B cell (primary cell): Measurements from ENCODE around the gene CORO2B. TPM values are rescaled to one million over a fixed set of nuclear protein-coding genes. Genes with fewer than 3 reads are reported as not detected.

Source experiments
- ATAC-seq: fragments of 200-7000 bp; cut with Tn5 transposase; one replicate; pipeline ENCODE4 v1.10.0; 2021; ENCODE audit warnings: low read depth, mild to moderate bottlenecking, moderate number of reproducible peaks, moderate library complexity
- CTCF ChIA-PET: fragments of 350-600 bp; sonication (Branson Sonifier 250); formaldehyde crosslinking; loops from one replicate; lab custom pipeline; 2021; ENCODE audit warnings: antibody characterized with exemption, inconsistent platforms; lab: Charles Lee
- POLR2A ChIA-PET: fragments of 350-600 bp; sonication (Branson Sonifier 250); formaldehyde crosslinking; loops from one replicate; lab custom pipeline; 2021; ENCODE audit warnings: antibody characterized with exemption; lab: Charles Lee
- DNase-seq: peaks from one replicate; pipeline ENCODE4 v3.0.0; 2013
- H2AFZ ChIP-seq: 2 replicates; pipeline ENCODE4 v1.6.1; 2012; ENCODE audit warnings: mild to moderate bottlenecking, low read depth, low read length; ENCODE audit not compliant: insufficient read depth, poor library complexity, severe bottlenecking
- H3K27ac ChIP-seq, 2 donors: 1 replicate in 1 of 2; 2 replicates in 1 of 2; pipeline ENCODE4 v1.5.1; 2012 to 2013; ENCODE audit warnings: low read length in 2 of 2, mild to moderate bottlenecking in 2 of 2, moderate library complexity in 1 of 2
- H3K27me3 ChIP-seq, 4 experiments: fragments of 200-600 bp in 1 of 4; sonication (generic) in 1 of 4; replicated peaks in 1 of 4; 1 replicate in 2 of 4; 2 replicates in 2 of 4; pipeline versions ENCODE4 v1.6.1 to v1.7.0; 2013 to 2016; ENCODE audit warnings: low read length in 3 of 4, mild to moderate bottlenecking in 2 of 4, mixed read lengths in 1 of 4, moderate library complexity in 1 of 4; ENCODE audit not compliant: insufficient read depth in 4 of 4, control insufficient read depth in 3 of 4; ENCODE audit errors: control extremely low read depth in 1 of 4
- H3K36me3 ChIP-seq, 2 experiments: replicated peaks in 1 of 2; 1 replicate in 1 of 2; 2 replicates in 1 of 2; pipeline versions ENCODE4 v1.6.1 to v1.7.1; 2013; ENCODE audit warnings: low read length in 1 of 2; ENCODE audit not compliant: insufficient read depth in 2 of 2, control insufficient read depth in 1 of 2; ENCODE audit errors: control extremely low read depth in 1 of 2, extremely low read depth in 1 of 2
- H3K4me1 ChIP-seq, 2 donors: fragments of 200-600 bp in 1 of 2; sonication (generic) in 1 of 2; 1 replicate in 1 of 2; 2 replicates in 1 of 2; pipeline versions ENCODE4 v1.5.1 to v1.6.1; 2013 to 2017; ENCODE audit warnings: low read length in 2 of 2; ENCODE audit not compliant: control insufficient read depth in 2 of 2, insufficient read depth in 2 of 2
- H3K4me2 ChIP-seq: replicated peaks from 2 replicates; pipeline ENCODE3; 2012; ENCODE audit warnings: mild to moderate bottlenecking, low read depth, low read length; ENCODE audit not compliant: poor library complexity, severe bottlenecking
- H3K4me3 ChIP-seq, 5 experiments: fragments of 200-600 bp in 1 of 5; sonication (generic) in 1 of 5; 1 replicate in 3 of 5; 2 replicates in 2 of 5; pipeline versions ENCODE4 v1.5.1 to v1.7.0; 2011 to 2016; ENCODE audit warnings: low read length in 4 of 5, mild to moderate bottlenecking in 4 of 5, low read depth in 2 of 5, control low read depth in 1 of 5, moderate library complexity in 1 of 5; ENCODE audit not compliant: insufficient read depth in 1 of 5; ENCODE audit errors: control extremely low read depth in 1 of 5, extremely low read depth in 1 of 5
- H3K79me2 ChIP-seq: fragments of 200-600 bp; sonication (generic); one replicate; pipeline ENCODE4 v1.6.0; 2016; ENCODE audit warnings: low read length; ENCODE audit not compliant: control insufficient read depth, insufficient read depth
- H3K9ac ChIP-seq: fragments of 200-600 bp; sonication (generic); 2 replicates; pipeline ENCODE4 v1.6.1; 2017; ENCODE audit warnings: mild to moderate bottlenecking, low read length, moderate library complexity
- H3K9me3 ChIP-seq, 3 donors: one replicate each; pipeline versions ENCODE4 v1.6.1 to v1.7.1; 2013; ENCODE audit warnings: low read length in 2 of 3; ENCODE audit not compliant: control insufficient read depth in 2 of 3, insufficient read depth in 1 of 3; ENCODE audit errors: control extremely low read depth in 1 of 3
- H4K20me1 ChIP-seq: 2 replicates; pipeline ENCODE4 v1.6.0; 2012; ENCODE audit warnings: mild to moderate bottlenecking, low read length; ENCODE audit not compliant: insufficient read depth, control insufficient read depth, poor library complexity, severe bottlenecking
- H3K27ac Mint-ChIP-seq: one replicate; pipeline ENCODE4 v1.8.0; 2021; ENCODE audit warnings: mixed read lengths
- H3K27me3 Mint-ChIP-seq: one replicate; pipeline ENCODE4 v1.8.0; 2021; ENCODE audit warnings: mixed read lengths
- H3K4me1 Mint-ChIP-seq: one replicate; pipeline ENCODE4 v1.8.0; 2021; ENCODE audit warnings: mixed read lengths
- H3K4me3 Mint-ChIP-seq: one replicate; pipeline ENCODE4 v1.8.0; 2021; ENCODE audit warnings: mixed read lengths
- H3K9me3 Mint-ChIP-seq: one replicate; pipeline ENCODE4 v1.8.0; 2022; ENCODE audit warnings: mixed read lengths; ENCODE audit not compliant: insufficient read depth
- CTCF ChIP-seq: fragments of 200-600 bp; IDR thresholded peaks from one replicate; pipeline ENCODE4 v1.8.0; 2022; ENCODE audit warnings: antibody characterized with exemption, mild to moderate bottlenecking
- EZH2 ChIP-seq: IDR thresholded peaks from 2 replicates; pipeline ENCODE4 v1.6.1; 2012; ENCODE audit warnings: borderline replicate concordance, low read depth, mild to moderate bottlenecking, moderate library complexity, low read length; ENCODE audit not compliant: insufficient read depth, poor library complexity, severe bottlenecking
- WGBS: methylation state at CpG from one replicate; pipeline ENCODE4 v1.1.5; 2013; ENCODE audit warnings: missing lambda C conversion rate; ENCODE audit not compliant: insufficient coverage; 5-methylcytosine and 5-hydroxymethylcytosine counted together
- intact Hi-C: fragments of 100-400 bp; cut with micrococcal nuclease; formaldehyde crosslinking; loops from one replicate; pipeline ENCODE4 v1.10.0; 2022
- polyA plus RNA-seq: library from polyadenylated mRNA; depleted of rRNA; stranded (reverse); fragments of >200 nt; gene quantifications from 2 replicates; pipeline ENCODE4 v1.2.3, GENCODE V29; 2012
- total RNA-seq, 2 donors: library from RNA; stranded (reverse); fragments of 120-200 nt in 1 of 2; gene quantifications; 1 replicate in 1 of 2; 2 replicates in 1 of 2; pipeline versions ENCODE4 v1.2.3 to v1.2.4, GENCODE V29; 2013 to 2022

Gene CORO2B
- total and polyA plus RNA-seq, 2 donors (not counting 1 experiment from before 2014, with no cell fraction given), result 9.5 to 11.3 TPM

DNA sequence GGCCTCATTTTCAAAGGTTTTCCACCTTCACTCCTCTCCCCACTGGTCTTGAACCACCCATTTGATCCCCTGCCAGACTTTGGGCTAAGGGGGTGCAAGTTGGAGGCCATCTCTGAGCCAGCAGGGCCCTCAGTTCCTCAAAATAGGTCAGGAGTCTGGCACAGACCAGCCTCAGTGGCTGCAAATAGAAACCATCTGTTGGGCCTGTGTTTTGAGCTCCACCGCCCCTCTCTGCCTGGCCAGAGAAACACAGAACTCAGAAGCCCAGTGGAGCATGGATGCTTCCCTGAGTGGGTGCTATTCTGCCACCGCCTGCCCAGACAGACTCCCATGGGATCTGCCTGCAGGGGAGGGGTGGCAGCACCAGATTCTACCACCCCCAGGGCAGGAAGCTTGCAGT lies 56.3 kb downstream of the CORO2B start:
- H3K4me2 ChIP-seq, result peak overlapping the region; percentile 73
- H3K9me3 Mint-ChIP-seq, result no peaks in the 10 kb centered on the region
- peak overlapping the region; percentile 69 for H3K27ac Mint-ChIP-seq
- no peak for TF ChIP-seq EZH2
- peak; percentile 19 for ATAC-seq
- H2AFZ ChIP-seq, result no peak overlapping the region
- no peaks in the 10 kb centered on the region for H3K27me3 ChIP-seq
- peaks cover 5% of the 10 kb centered on the region for H3K79me2 ChIP-seq
- H3K27ac ChIP-seq, result peak overlapping the region; percentile 30 to 95
- peak; percentile 51 for DNase-seq
- H3K9me3 ChIP-seq, result no peaks in the 10 kb centered on the region
- peak overlapping the region; percentile 71 for H3K4me3 Mint-ChIP-seq
- H3K4me3 ChIP-seq, result no peak overlapping the region
- CTCF ChIA-PET, result interaction anchor here (0.6 to 10.3 kb wide), 6 partner anchors 16 to 425 kb away, joined by 3 to 117 read pairs (median 14); no protein-coding TSS in a partner anchor
- H3K27me3 Mint-ChIP-seq, result no peaks in the 10 kb centered on the region
- H3K4me1 ChIP-seq, result peaks cover 71 to 72% of the 10 kb centered on the region in 2 donors
- POLR2A ChIA-PET, result interaction anchor here (0.6 to 1.4 kb wide), 3 partner anchors 39 to 157 kb away, joined by 3 to 5 read pairs (median 5); no protein-coding TSS in a partner anchor
- H3K36me3 ChIP-seq, result no peaks in the 10 kb centered on the region
- H4K20me1 ChIP-seq, result no peaks in the 10 kb centered on the region
- 0% methylated on average over 2 of the region's 2 CpGs for WGBS
- intact Hi-C loops, result no loop called here
- peaks cover 86% of the 10 kb centered on the region for H3K4me1 Mint-ChIP-seq
- no peak overlapping the region for H3K9ac ChIP-seq

DNA sequence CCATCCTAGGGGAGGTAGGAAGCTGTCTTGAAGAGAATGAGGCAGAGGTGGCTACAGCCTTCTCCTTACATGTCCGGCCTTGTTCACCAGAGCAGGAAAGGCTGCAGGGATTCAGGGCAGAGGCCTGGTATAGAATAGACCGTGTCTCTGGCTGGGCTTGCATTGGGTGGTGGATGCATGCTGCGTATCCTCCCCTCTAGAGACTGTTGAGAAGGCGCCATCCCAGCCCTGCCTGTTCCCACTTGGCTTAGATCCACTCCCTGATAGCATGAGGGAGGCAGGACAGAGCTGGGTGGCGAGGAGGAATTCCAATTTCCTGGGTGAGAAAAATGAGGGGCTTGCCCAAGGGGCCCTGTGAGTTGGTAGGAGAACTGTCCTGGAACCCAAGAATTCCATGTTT lies 57.5 kb downstream of the CORO2B start:
- Mint-ChIP-seq H3K27ac (peak overlapping the region; percentile 69), H3K27me3 (no peaks in the 10 kb centered on the region), H3K9me3 (no peaks in the 10 kb centered on the region), H3K4me1 (peaks cover 82% of the 10 kb centered on the region), H3K4me3 (peak overlapping the region; percentile 16)
- no peaks in the 10 kb centered on the region for H3K36me3 ChIP-seq
- H3K4me2 ChIP-seq, result no peak overlapping the region
- ChIA-PET POLR2A (no interaction called here), CTCF (interaction anchor here (0.8 to 10.3 kb wide), 6 partner anchors 15 to 240 kb away, joined by 3 to 117 read pairs (median 14); no protein-coding TSS in a partner anchor)
- peaks cover 60 to 61% of the 10 kb centered on the region in 2 donors for H3K4me1 ChIP-seq
- no peak overlapping the region for H2AFZ ChIP-seq
- H3K79me2 ChIP-seq, result peaks cover 5% of the 10 kb centered on the region
- no peaks in the 10 kb centered on the region for H4K20me1 ChIP-seq
- WGBS, result 92% methylated on average over 5 of the region's 5 CpGs
- H3K9me3 ChIP-seq, result no peaks in the 10 kb centered on the region
- H3K27ac ChIP-seq, result peak overlapping the region in 1 of 2 donors; percentile 30
- ATAC-seq (no peak), DNase-seq (no peak)
- no peak for TF ChIP-seq CTCF
- no peak for TF ChIP-seq EZH2
- no peak overlapping the region for H3K4me3 ChIP-seq
- no peaks in the 10 kb centered on the region for H3K27me3 ChIP-seq
- intact Hi-C loops, result no loop called here
- H3K9ac ChIP-seq, result no peak overlapping the region
